HepG2 (cell line): ENCODE results near the gene ANTXR1. TPM values are rescaled to one million over a fixed set of nuclear protein-coding genes. Genes with fewer than 3 reads are reported as not detected.

Source experiments
- ATAC-seq: fragments of 200-7000 bp; cut with Tn5 transposase; 3 replicates; pipeline ENCODE4 v1.9.1; 2020; ENCODE audit warnings: mild to moderate bottlenecking, moderate library complexity
- BruUV-seq: library from RNA; stranded (reverse); fragments of 400-500 nt; replicated peaks from 2 replicates; lab custom pipeline; 2021; lab: Mats Ljungman, UMichigan
- CTCF ChIA-PET: fragments of 300-600 bp; formaldehyde crosslinking; extraction: SDS; loops from one replicate; lab custom pipeline; 2021; ENCODE audit warnings: low total read pairs, inconsistent platforms, low intra/inter-chr PET ratio; lab: Yijun Ruan, JAX
- POLR2A ChIA-PET: fragments of 350-600 bp; sonication (Branson Sonifier 250); formaldehyde crosslinking; loops from one replicate; lab custom pipeline; 2020; ENCODE audit warnings: antibody characterized with exemption, inconsistent platforms; lab: Yijun Ruan, JAX
- DNase-seq: peaks from one replicate; pipeline ENCODE4 v3.0.0-alpha.2; 2015; ENCODE audit warnings: low spot score
- FAIRE-seq: peaks from 3 replicates; lab custom pipeline; 2011; peaks lifted over from hg19 to GRCh38; lab: Jason Lieb, UNC
- H2AFZ ChIP-seq: one replicate; pipeline ENCODE4 v1.6.1; 2011; ENCODE audit warnings: low read length, inconsistent platforms
- H3K27ac ChIP-seq: fragments of 300-600 bp; 3 replicates; pipeline ENCODE4 v1.8.0; 2011; ENCODE audit warnings: mixed run types, mild to moderate bottlenecking, mixed read lengths, low read length, inconsistent platforms; ENCODE audit not compliant: insufficient read depth; ENCODE audit errors: extremely low read length
- H3K27me3 ChIP-seq, 2 experiments: fragments of 200-600 bp in 1 of 2; 2 replicates in 1 of 2; 3 replicates in 1 of 2; pipeline versions ENCODE4 v1.6.0 to v1.8.0; 2011; ENCODE audit warnings: low read length in 2 of 2, mild to moderate bottlenecking in 2 of 2, moderate library complexity in 2 of 2, inconsistent platforms in 1 of 2; ENCODE audit not compliant: insufficient read depth in 2 of 2, control insufficient read depth in 1 of 2
- H3K36me3 ChIP-seq, 2 experiments: fragments of 200-600 bp in 1 of 2; replicated peaks in 1 of 2; 2 replicates in 1 of 2; 3 replicates in 1 of 2; pipeline versions ENCODE4 v1.5.1 to v1.8.0; 2011; ENCODE audit warnings: low read length in 2 of 2, inconsistent platforms in 1 of 2; ENCODE audit not compliant: insufficient read depth in 2 of 2, control insufficient read depth in 1 of 2
- H3K4me1 ChIP-seq: 2 replicates; pipeline ENCODE4 v1.5.1; 2012; ENCODE audit warnings: low read length, inconsistent platforms; ENCODE audit not compliant: insufficient read depth
- H3K4me2 ChIP-seq: 2 replicates; pipeline ENCODE4 v1.6.0; 2011; ENCODE audit warnings: low read depth, low read length, inconsistent platforms
- H3K4me3 ChIP-seq, 3 experiments: fragments of 200-600 bp in 1 of 3; sonication (generic), shearing (Covaris generic) in 1 of 3; replicated peaks in 1 of 3; 2 replicates each; pipeline ENCODE4 v1.5.1; 2011 to 2016; ENCODE audit warnings: low read length in 3 of 3, inconsistent platforms in 2 of 3, low read depth in 2 of 3, mild to moderate bottlenecking in 2 of 3, control low read depth in 1 of 3, mixed read lengths in 1 of 3; ENCODE audit not compliant: insufficient read depth in 1 of 3
- H3K79me2 ChIP-seq: one replicate; pipeline ENCODE4 v1.6.1; 2011; ENCODE audit warnings: low read length, inconsistent platforms; ENCODE audit not compliant: insufficient read depth
- H3K9ac ChIP-seq: 2 replicates; pipeline ENCODE4 v1.6.0; 2011; ENCODE audit warnings: mild to moderate bottlenecking, low read depth, low read length, inconsistent platforms; ENCODE audit not compliant: insufficient read depth
- H3K9me3 ChIP-seq: 2 replicates; pipeline ENCODE4 v1.5.1; 2012; ENCODE audit warnings: mild to moderate bottlenecking, low read length
- H4K20me1 ChIP-seq: 2 replicates; pipeline ENCODE4 v1.6.0; 2011; ENCODE audit warnings: inconsistent platforms, mild to moderate bottlenecking, low read length, moderate library complexity; ENCODE audit not compliant: insufficient read depth
- DNMT3B ChIP-seq: conservative IDR thresholded peaks from 2 replicates; pipeline ENCODE4 v1.6.1; 2016; ENCODE audit warnings: missing biosample characterization, control low read depth
- GABPB1 ChIP-seq: IDR thresholded peaks from 2 replicates; pipeline ENCODE4 v1.6.1; 2016; ENCODE audit warnings: mild to moderate bottlenecking, missing genetic modification reagents, moderate library complexity, missing compliant biosample characterization
- KLF12 ChIP-seq: sonication (generic); formaldehyde crosslinking; IDR thresholded peaks from 2 replicates; pipeline ENCODE4 v1.4.0; 2020; ENCODE audit warnings: missing genetic modification reagents, borderline replicate concordance
- MZF1 ChIP-seq: sonication (generic); formaldehyde crosslinking; IDR thresholded peaks from 2 replicates; pipeline ENCODE4 v1.8.1; 2023; ENCODE audit warnings: mild to moderate bottlenecking, missing genetic modification reagents, borderline replicate concordance
- RBM39 ChIP-seq: fragments of 200-400 bp; formaldehyde crosslinking; IDR thresholded peaks from one replicate; pipeline ENCODE4 v1.6.1; 2018; ENCODE audit warnings: antibody characterized with exemption, mild to moderate bottlenecking, low read depth, low read length; ENCODE audit not compliant: poor library complexity, severe bottlenecking
- RELA ChIP-seq: sonication (generic); formaldehyde crosslinking; IDR thresholded peaks from 2 replicates; pipeline ENCODE4 v1.4.0; 2020; ENCODE audit warnings: missing genetic modification reagents
- TCF7 ChIP-seq: sonication (generic); IDR thresholded peaks from 2 replicates; pipeline ENCODE4 v1.6.1; 2016; ENCODE audit warnings: antibody characterized with exemption, low read depth
- THAP11 ChIP-seq: IDR thresholded peaks from 2 replicates; pipeline ENCODE4 v1.6.1; 2016; ENCODE audit warnings: missing biosample characterization, missing genetic modification reagents
- WGBS: methylation state at CpG from one replicate; pipeline ENCODE4 v1.1.6; 2017; ENCODE audit warnings: low lambda C conversion rate; 5-methylcytosine and 5-hydroxymethylcytosine counted together
- in situ Hi-C: cut with HindIII; loops from 2 replicates; pipeline ENCODE4 v1.10.0; 2017; ENCODE audit warnings: low pct_unique_long_range_greater_than_20kb; ENCODE audit not compliant: extremely low pct_ligation_motif_present
- intact Hi-C: fragments of 100-400 bp; cut with micrococcal nuclease; formaldehyde crosslinking; loops from one replicate; pipeline ENCODE4 v1.10.0; 2022; ENCODE audit not compliant: unreplicated experiment
- polyA plus RNA-seq, 8 experiments: library from polyadenylated mRNA; depleted of rRNA in 3 of 8; stranded (reverse) in 7 of 8; unstranded in 1 of 8; fragments of >200 nt; fragmentation: Illumina TruSeq in 4 of 8; extraction: Trizol in 4 of 8; gene quantifications; 2 replicates each; pipeline versions ENCODE4 v1.2.1 to v1.2.3, GENCODE V29; 2011 to 2016; ENCODE audit warnings: low read depth in 4 of 8, missing spikeins in 1 of 8, mixed read lengths in 1 of 8; ENCODE audit not compliant: insufficient read depth in 1 of 8
- total RNA-seq, 5 experiments: library from RNA; depleted of rRNA; stranded (reverse); fragments of >200 nt; fragmentation: Illumina TruSeq; extraction: Trizol; gene quantifications; 2 replicates each; pipeline ENCODE4 v1.2.3, GENCODE V29; 2016; ENCODE audit warnings: low read depth in 1 of 5
- TF ChIP-seq, protein P1 (sequence below): sonication (generic); formaldehyde crosslinking; IDR thresholded peaks from 2 replicates; pipeline ENCODE4 v1.5.1; 2020; ENCODE audit warnings: mild to moderate bottlenecking, missing genetic modification reagents, moderate library complexity
- TF ChIP-seq, protein P2 (sequence below): sonication (generic); formaldehyde crosslinking; IDR thresholded peaks from 2 replicates; pipeline ENCODE4 v1.4.0; 2020; ENCODE audit warnings: missing genetic modification reagents
- TF ChIP-seq, protein P3 (sequence below): sonication (generic); formaldehyde crosslinking; IDR thresholded peaks from 2 replicates; pipeline ENCODE4 v1.4.0; 2020; ENCODE audit warnings: missing genetic modification reagents
- TF ChIP-seq, protein P4 (sequence below): IDR thresholded peaks from 2 replicates; pipeline ENCODE4 v1.6.1; 2016; ENCODE audit warnings: mild to moderate bottlenecking

The ANTXR1 gene
- total and polyA plus RNA-seq, 2 of the 13 experiments (the other 11 are each of a cell fraction or from before 2014, with no cell fraction given), result 4.5 to 12.7 TPM

DNA sequence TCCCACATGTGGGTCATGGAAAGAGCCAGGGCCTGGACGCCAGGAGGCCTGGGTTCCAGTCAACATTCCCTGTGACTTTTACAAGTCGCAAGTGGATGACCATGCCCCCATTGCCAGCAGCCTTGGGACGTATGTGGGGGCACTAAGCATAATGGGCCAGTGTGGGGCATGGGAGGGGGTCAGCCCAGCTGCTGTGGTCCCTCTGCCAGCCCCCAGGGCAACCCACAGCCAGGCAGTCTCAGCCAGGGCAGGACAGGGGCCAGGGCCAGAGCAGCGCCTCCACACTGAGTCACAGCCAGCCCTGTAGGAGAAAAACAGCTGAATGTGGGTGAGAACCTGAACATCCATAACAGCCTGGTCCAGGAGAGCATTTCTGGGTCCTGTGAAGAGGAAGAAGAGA is 200.8 kb downstream of the ANTXR1 start (continued):
- TF ChIP-seq, protein P1, sequence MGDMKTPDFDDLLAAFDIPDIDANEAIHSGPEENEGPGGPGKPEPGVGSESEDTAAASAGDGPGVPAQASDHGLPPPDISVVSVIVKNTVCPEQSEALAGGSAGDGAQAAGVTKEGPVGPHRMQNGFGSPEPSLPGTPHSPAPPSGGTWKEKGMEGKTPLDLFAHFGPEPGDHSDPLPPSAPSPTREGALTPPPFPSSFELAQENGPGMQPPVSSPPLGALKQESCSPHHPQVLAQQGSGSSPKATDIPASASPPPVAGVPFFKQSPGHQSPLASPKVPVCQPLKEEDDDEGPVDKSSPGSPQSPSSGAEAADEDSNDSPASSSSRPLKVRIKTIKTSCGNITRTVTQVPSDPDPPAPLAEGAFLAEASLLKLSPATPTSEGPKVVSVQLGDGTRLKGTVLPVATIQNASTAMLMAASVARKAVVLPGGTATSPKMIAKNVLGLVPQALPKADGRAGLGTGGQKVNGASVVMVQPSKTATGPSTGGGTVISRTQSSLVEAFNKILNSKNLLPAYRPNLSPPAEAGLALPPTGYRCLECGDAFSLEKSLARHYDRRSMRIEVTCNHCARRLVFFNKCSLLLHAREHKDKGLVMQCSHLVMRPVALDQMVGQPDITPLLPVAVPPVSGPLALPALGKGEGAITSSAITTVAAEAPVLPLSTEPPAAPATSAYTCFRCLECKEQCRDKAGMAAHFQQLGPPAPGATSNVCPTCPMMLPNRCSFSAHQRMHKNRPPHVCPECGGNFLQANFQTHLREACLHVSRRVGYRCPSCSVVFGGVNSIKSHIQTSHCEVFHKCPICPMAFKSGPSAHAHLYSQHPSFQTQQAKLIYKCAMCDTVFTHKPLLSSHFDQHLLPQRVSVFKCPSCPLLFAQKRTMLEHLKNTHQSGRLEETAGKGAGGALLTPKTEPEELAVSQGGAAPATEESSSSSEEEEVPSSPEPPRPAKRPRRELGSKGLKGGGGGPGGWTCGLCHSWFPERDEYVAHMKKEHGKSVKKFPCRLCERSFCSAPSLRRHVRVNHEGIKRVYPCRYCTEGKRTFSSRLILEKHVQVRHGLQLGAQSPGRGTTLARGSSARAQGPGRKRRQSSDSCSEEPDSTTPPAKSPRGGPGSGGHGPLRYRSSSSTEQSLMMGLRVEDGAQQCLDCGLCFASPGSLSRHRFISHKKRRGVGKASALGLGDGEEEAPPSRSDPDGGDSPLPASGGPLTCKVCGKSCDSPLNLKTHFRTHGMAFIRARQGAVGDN (CRISPR knock-in tag), result peak; percentile 63
- no peak for TF ChIP-seq RELA
- TF ChIP-seq GABPB1 (CRISPR knock-in tag), result 0 out of 2 replicates have a peak, but pooled peaks have one; percentile 23
- TF ChIP-seq, all 625 proteins: peak for 6

DNA sequence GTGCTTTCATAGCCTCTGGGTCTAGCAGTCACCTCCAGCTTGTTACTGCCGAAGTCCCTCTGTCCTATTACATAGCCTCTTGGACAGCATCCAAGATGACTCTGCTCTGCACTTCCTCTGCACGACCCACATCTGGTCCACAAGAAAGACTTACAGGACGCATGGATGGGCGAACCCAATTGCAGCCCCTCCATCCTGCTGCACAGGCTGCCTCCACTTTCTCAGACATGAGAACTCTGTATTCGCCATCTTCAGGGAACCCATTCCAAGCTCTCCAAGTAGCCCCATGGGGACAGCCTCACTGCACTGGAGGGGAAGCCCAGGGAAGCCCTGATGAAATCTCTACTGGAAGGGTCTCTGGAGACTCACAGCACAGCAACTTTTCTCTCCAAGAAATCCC is 201.9 kb downstream of the ANTXR1 start:
- Histone ChIP-seq H3K4me1 (peaks cover 74% of the 10 kb centered on the region), H3K27ac (peak overlapping the region; percentile 87), H2AFZ (no peak overlapping the region), H3K9me3 (no peaks in the 10 kb centered on the region), H3K36me3 (no peaks in the 10 kb centered on the region; a peak in 1 of 5 replicates), H3K4me3 (no peak overlapping the region), H3K79me2 (no peaks in the 10 kb centered on the region), H3K4me2 (no peak overlapping the region), H3K9ac (no peak overlapping the region), H4K20me1 (no peaks in the 10 kb centered on the region), H3K27me3 (no peaks in the 10 kb centered on the region)
- ChIA-PET POLR2A (interaction anchor here (0.7 to 2.6 kb wide), 6 partner anchors 10 to 132 kb away, joined by 3 to 18 read pairs (median 4); no protein-coding TSS in a partner anchor), CTCF (no interaction called here)
- no TSS peak for BruUV-seq
- in situ Hi-C loops (no loop called here), intact Hi-C loops (no loop called here)
- DNase-seq (peak; percentile 46), FAIRE-seq (no peak), ATAC-seq (no peak)
- WGBS, result 86% methylated on average over 5 of the region's 5 CpGs
- TF ChIP-seq, protein P2, sequence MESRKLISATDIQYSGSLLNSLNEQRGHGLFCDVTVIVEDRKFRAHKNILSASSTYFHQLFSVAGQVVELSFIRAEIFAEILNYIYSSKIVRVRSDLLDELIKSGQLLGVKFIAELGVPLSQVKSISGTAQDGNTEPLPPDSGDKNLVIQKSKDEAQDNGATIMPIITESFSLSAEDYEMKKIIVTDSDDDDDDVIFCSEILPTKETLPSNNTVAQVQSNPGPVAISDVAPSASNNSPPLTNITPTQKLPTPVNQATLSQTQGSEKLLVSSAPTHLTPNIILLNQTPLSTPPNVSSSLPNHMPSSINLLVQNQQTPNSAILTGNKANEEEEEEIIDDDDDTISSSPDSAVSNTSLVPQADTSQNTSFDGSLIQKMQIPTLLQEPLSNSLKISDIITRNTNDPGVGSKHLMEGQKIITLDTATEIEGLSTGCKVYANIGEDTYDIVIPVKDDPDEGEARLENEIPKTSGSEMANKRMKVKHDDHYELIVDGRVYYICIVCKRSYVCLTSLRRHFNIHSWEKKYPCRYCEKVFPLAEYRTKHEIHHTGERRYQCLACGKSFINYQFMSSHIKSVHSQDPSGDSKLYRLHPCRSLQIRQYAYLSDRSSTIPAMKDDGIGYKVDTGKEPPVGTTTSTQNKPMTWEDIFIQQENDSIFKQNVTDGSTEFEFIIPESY (CRISPR knock-in tag), result 0 out of 2 replicates have a peak, but pooled peaks have one; percentile 10
- TF ChIP-seq KLF12 (CRISPR knock-in tag) (no peak), DNMT3B (CRISPR knock-in tag) (no peak), RBM39 (no peak), TCF7 (no peak), MZF1 (CRISPR knock-in tag) (no peak), THAP11 (no peak)
- TF ChIP-seq, protein P3, sequence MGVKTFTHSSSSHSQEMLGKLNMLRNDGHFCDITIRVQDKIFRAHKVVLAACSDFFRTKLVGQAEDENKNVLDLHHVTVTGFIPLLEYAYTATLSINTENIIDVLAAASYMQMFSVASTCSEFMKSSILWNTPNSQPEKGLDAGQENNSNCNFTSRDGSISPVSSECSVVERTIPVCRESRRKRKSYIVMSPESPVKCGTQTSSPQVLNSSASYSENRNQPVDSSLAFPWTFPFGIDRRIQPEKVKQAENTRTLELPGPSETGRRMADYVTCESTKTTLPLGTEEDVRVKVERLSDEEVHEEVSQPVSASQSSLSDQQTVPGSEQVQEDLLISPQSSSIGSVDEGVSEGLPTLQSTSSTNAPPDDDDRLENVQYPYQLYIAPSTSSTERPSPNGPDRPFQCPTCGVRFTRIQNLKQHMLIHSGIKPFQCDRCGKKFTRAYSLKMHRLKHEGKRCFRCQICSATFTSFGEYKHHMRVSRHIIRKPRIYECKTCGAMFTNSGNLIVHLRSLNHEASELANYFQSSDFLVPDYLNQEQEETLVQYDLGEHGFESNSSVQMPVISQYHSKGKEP, result no peak
- TF ChIP-seq, protein P4, sequence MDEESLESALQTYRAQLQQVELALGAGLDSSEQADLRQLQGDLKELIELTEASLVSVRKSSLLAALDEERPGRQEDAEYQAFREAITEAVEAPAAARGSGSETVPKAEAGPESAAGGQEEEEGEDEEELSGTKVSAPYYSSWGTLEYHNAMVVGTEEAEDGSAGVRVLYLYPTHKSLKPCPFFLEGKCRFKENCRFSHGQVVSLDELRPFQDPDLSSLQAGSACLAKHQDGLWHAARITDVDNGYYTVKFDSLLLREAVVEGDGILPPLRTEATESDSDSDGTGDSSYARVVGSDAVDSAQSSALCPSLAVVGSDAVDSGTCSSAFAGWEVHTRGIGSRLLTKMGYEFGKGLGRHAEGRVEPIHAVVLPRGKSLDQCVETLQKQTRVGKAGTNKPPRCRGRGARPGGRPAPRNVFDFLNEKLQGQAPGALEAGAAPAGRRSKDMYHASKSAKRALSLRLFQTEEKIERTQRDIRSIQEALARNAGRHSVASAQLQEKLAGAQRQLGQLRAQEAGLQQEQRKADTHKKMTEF (CRISPR knock-in tag), result no peak
